Liver (tissue), 9 donors: ENCODE results near the gene SIX1. TPM values are rescaled to one million over a fixed set of nuclear protein-coding genes. Genes with fewer than 3 reads are reported as not detected.
A peak's percentile ranks its signal among the peaks of the same experiment; 100 is the strongest.

Experiments used
- DNase-seq: peaks from one replicate; pipeline ENCODE4 v3.0.0-alpha.2; 2017; ENCODE audit warnings: low spot score
- H3K27ac ChIP-seq, 2 donors: one replicate each; pipeline ENCODE4 v1.7.0; 2013; ENCODE audit warnings: inconsistent platforms in 2 of 2, low read length in 2 of 2, control low read depth in 1 of 2, low read depth in 1 of 2, mild to moderate bottlenecking in 1 of 2
- H3K27me3 ChIP-seq, 4 donors: one replicate each; pipeline versions ENCODE4 v1.6.1 to v1.7.0; 2013; ENCODE audit warnings: low read length in 3 of 4, inconsistent platforms in 1 of 4, mild to moderate bottlenecking in 1 of 4, moderate library complexity in 1 of 4; ENCODE audit not compliant: control insufficient read depth in 4 of 4, insufficient read depth in 4 of 4
- H3K36me3 ChIP-seq, 4 donors: one replicate each; pipeline versions ENCODE4 v1.6.1 to v1.7.0; 2013; ENCODE audit warnings: low read length in 3 of 4, mild to moderate bottlenecking in 3 of 4, low read depth in 1 of 4, moderate library complexity in 1 of 4; ENCODE audit not compliant: control insufficient read depth in 4 of 4, insufficient read depth in 3 of 4
- H3K4me1 ChIP-seq, 4 donors: one replicate each; pipeline versions ENCODE4 v1.6.1 to v1.7.0; 2013; ENCODE audit warnings: low read length in 3 of 4, mild to moderate bottlenecking in 3 of 4, moderate library complexity in 1 of 4; ENCODE audit not compliant: control insufficient read depth in 4 of 4, insufficient read depth in 4 of 4
- H3K4me3 ChIP-seq, 3 donors: one replicate each; pipeline versions ENCODE4 v1.6.1 to v1.7.0; 2013; ENCODE audit warnings: low read length in 3 of 3, control low read depth in 1 of 3, low read depth in 1 of 3, mild to moderate bottlenecking in 1 of 3
- H3K9ac ChIP-seq, 2 donors: one replicate each; pipeline ENCODE4 v1.7.0; 2013; ENCODE audit warnings: low read length in 2 of 2, mild to moderate bottlenecking in 2 of 2, moderate library complexity in 2 of 2, control low read depth in 1 of 2, low read depth in 1 of 2
- H3K9me3 ChIP-seq, 4 donors: one replicate each; pipeline versions ENCODE4 v1.6.1 to v1.7.0; 2013; ENCODE audit warnings: low read length in 3 of 4; ENCODE audit not compliant: control insufficient read depth in 4 of 4
- EGR1 ChIP-seq, 2 donors: IDR thresholded peaks; 2 replicates each; pipeline ENCODE4 v1.6.1; 2016 to 2018; ENCODE audit warnings: antibody characterized with exemption in 2 of 2, low read depth in 2 of 2
- FOXA1 ChIP-seq: IDR thresholded peaks from 2 replicates; pipeline ENCODE4 v1.6.1; 2016; ENCODE audit warnings: antibody characterized with exemption
- FOXA2 ChIP-seq: IDR thresholded peaks from 2 replicates; pipeline ENCODE4 v1.6.1; 2016; ENCODE audit warnings: antibody characterized with exemption
- GABPA ChIP-seq, 2 donors: IDR thresholded peaks in 1 of 2; conservative IDR thresholded peaks in 1 of 2; 2 replicates each; pipeline ENCODE4 v1.6.1; 2016; ENCODE audit warnings: antibody characterized with exemption in 2 of 2, mild to moderate bottlenecking in 1 of 2, moderate library complexity in 1 of 2
- HNF4A ChIP-seq, 2 donors: conservative IDR thresholded peaks; 2 replicates each; pipeline ENCODE4 v1.6.1; 2016; ENCODE audit warnings: antibody characterized with exemption in 2 of 2, mild to moderate bottlenecking in 2 of 2
- HNF4G ChIP-seq: IDR thresholded peaks from 2 replicates; pipeline ENCODE4 v1.6.1; 2016; ENCODE audit warnings: antibody characterized with exemption
- JUND ChIP-seq, 2 donors: IDR thresholded peaks; 2 replicates each; pipeline ENCODE4 v1.6.1; 2016; ENCODE audit warnings: antibody characterized with exemption in 2 of 2
- NR2F2 ChIP-seq: IDR thresholded peaks from 2 replicates; pipeline ENCODE4 v1.6.1; 2016; ENCODE audit warnings: antibody characterized with exemption
- RAD21 ChIP-seq, 2 donors: IDR thresholded peaks; 2 replicates each; pipeline ENCODE4 v1.6.1; 2016; ENCODE audit warnings: antibody characterized with exemption in 2 of 2, mild to moderate bottlenecking in 2 of 2
- RXRA ChIP-seq, 2 donors: IDR thresholded peaks; 2 replicates each; pipeline ENCODE4 v1.6.1; 2017 to 2018; ENCODE audit warnings: antibody characterized with exemption in 2 of 2, mild to moderate bottlenecking in 1 of 2
- YY1 ChIP-seq: IDR thresholded peaks from 2 replicates; pipeline ENCODE4 v1.6.1; 2016; ENCODE audit warnings: antibody characterized with exemption, mild to moderate bottlenecking
- WGBS: extraction: QIAGEN DNeasy Blood & Tissue Kit; methylation state at CpG from one replicate; pipeline ENCODE4 v1.1.7; 2013; 5-methylcytosine and 5-hydroxymethylcytosine counted together
- polyA plus RNA-seq, 2 donors: library from polyadenylated mRNA; stranded (reverse) in 1 of 2; unstranded in 1 of 2; fragments of 200-250 nt in 1 of 2; fragments of >200 nt in 1 of 2; fragmentation: Nextera tagmentation in 1 of 2; extraction: Ambion mirVana in 1 of 2; gene quantifications; one replicate each; pipeline versions ENCODE4 v1.2.1 to v1.2.3, GENCODE V29; 2013 to 2015
- total RNA-seq, 2 donors: library from RNA; depleted of rRNA; stranded (reverse); fragments of >200 nt; gene quantifications; one replicate each; pipeline ENCODE4 v1.2.3, GENCODE V29; 2014
- TF ChIP-seq, protein P1 (sequence below): IDR thresholded peaks from 2 replicates; pipeline ENCODE4 v1.6.1; 2016; ENCODE audit warnings: antibody characterized with exemption
- TF ChIP-seq, protein P2 (sequence below): IDR thresholded peaks from 2 replicates; pipeline ENCODE4 v1.6.1; 2016; ENCODE audit warnings: antibody characterized with exemption
- TF ChIP-seq, protein P3 (sequence below): IDR thresholded peaks from 2 replicates; pipeline ENCODE4 v1.6.1; 2016; ENCODE audit warnings: antibody characterized with exemption, mild to moderate bottlenecking
- TF ChIP-seq, protein P4 (sequence below): IDR thresholded peaks from 2 replicates; pipeline ENCODE4 v1.6.1; 2016; ENCODE audit warnings: antibody characterized with exemption
- TF ChIP-seq, protein P5 (sequence below): fragments of 150-350 bp; IDR thresholded peaks from 2 replicates; pipeline ENCODE4 v1.5.1; 2017; ENCODE audit warnings: improper control_type of control experiment, low read depth, low read length; ENCODE audit not compliant: missing input control
- donor health status: healthy.
- donor health status: healthy.
- donor health status: healthy.
- donor health status: healthy.
- donor health status: healthy.

The SIX1 gene
- total and polyA plus RNA-seq, 4 donors: not detected

DNA sequence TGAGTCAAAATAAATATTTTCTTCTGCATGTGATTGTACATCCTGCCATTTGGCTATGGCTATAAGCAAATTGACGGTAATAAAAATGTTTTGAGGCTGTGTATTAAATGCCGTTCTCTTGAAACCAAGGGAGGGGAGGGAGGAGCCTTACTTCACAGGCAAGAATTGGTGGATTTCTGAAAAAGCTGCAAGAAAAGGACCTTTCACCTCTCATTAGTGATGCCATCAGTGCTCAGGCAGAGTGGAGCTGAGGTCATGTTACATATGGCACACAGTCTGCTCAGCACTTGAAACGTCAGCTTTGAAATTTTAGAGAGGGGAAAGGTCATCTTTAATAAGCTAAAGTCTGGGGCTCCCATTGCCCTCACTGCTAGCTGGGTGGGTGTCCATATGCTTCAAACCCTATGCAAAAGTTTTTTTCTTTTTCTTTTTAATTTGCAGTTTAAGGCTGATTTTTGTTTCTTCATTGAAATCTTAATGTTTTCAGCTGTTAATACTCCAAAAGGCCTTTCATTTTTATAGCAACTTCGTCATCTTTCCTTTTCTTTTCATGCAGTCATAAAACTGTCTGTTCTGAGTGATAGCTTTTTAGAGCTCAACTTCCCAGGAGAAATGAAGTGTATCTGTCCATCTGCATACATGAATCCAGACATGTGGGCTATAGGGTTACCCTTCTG, 9.8 kb upstream of the SIX1 start:
- H3K4me3 ChIP-seq: no peak overlapping the region
- 61% methylated on average over 4 of the region's 4 CpGs for WGBS
- H3K27ac ChIP-seq: no peak overlapping the region
- H3K36me3 ChIP-seq: no peaks in the 10 kb centered on the region
- H3K9me3 ChIP-seq: no peaks in the 10 kb centered on the region
- no peak for DNase-seq
- no peak overlapping the region for H3K9ac ChIP-seq
- TF ChIP-seq NR2F2 (no peak), JUND (IDR thresholded peaks at IDR 0.05) (no peak), HNF4A (conservative IDR thresholded peaks at IDR 0.05) (no peak), RXRA (IDR thresholded peaks at IDR 0.05) (no peak)
- TF ChIP-seq, protein P1, sequence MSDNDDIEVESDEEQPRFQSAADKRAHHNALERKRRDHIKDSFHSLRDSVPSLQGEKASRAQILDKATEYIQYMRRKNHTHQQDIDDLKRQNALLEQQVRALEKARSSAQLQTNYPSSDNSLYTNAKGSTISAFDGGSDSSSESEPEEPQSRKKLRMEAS: no peak
- peaks cover 4 to 10% (median 9%) of the 10 kb centered on the region in 4 donors for H3K4me1 ChIP-seq
- peaks cover 0 to 8% (median 4%) of the 10 kb centered on the region in 4 donors for H3K27me3 ChIP-seq

DNA sequence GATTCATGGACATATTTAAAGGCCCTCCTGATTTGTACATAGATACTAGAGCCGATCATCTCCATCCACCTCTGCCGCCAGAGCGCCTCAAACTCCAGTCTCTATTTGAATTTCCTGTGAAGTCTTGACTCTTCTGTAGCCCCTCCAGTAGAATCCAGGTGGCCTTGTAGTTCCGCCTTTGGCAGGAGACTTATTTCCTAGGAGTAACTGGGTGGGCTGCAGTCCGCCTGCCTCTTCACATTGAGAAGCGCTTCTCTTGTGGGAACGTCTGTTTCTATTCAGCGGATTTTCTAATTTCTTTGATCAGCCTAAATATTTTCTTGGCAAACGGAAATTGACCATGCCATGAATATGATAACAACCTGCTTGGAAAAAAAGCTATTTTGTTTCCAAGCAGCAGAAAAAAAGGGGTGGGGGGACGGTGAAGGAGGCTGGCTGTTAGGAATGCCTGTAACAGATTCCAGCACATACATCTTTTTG, 9.0 kb upstream of the SIX1 start:
- 64% methylated on average over 10 of the region's 10 CpGs for WGBS
- Histone ChIP-seq H3K4me1 (peaks cover 5 to 12% (median 9%) of the 10 kb centered on the region in 4 donors), H3K4me3 (no peak overlapping the region)

DNA sequence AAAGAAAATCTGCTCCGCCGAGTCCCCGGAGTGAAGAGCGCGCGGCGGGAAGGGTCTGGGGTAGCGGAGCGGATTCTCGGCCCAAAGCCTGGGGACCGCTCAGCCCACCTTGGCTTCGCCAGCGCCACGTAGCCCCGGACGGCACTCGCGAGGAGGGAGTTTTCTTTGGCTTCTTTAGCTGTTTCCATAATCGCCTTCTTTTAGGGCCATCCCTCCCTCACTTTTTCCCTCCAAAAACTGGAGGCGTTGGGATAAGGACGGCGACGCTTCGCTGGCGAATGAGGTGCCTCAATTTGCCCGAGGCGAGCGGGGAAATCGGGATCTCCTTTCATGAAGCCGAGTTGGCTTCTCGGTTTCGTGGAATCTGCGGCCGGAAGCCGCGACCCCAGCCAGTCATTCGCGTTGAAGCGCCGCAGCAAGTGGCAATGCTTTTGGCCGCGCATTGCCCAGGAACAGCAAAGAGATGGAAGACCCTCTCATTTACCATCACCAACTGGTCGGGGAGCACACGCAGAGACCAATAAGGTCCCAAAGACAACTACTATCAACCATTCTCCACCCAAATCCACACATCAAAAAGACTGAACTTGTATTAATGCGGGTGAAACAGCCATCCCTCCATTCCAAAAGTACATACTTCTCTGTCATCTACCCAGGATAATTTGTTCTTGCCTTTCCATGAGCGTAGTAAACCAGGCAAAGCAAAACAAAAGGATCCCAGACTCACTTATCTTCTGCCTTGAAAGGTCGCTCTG, 8.4 kb upstream of the SIX1 start:
- Histone ChIP-seq H3K9ac (peak overlapping the region; percentile 20 to 39), H3K36me3 (no peaks in the 10 kb centered on the region), H3K4me1 (peaks cover 6 to 15% (median 9%) of the 10 kb centered on the region in 4 donors), H3K27ac (no peak overlapping the region), H3K27me3 (peaks cover 4 to 17% (median 10%) of the 10 kb centered on the region in 4 donors), H3K9me3 (no peaks in the 10 kb centered on the region), H3K4me3 (peak overlapping the region; percentile 66 to 90 (median 85))
- no peak for DNase-seq
- 5% methylated on average over 47 of the region's 47 CpGs for WGBS
- TF ChIP-seq, protein P2, sequence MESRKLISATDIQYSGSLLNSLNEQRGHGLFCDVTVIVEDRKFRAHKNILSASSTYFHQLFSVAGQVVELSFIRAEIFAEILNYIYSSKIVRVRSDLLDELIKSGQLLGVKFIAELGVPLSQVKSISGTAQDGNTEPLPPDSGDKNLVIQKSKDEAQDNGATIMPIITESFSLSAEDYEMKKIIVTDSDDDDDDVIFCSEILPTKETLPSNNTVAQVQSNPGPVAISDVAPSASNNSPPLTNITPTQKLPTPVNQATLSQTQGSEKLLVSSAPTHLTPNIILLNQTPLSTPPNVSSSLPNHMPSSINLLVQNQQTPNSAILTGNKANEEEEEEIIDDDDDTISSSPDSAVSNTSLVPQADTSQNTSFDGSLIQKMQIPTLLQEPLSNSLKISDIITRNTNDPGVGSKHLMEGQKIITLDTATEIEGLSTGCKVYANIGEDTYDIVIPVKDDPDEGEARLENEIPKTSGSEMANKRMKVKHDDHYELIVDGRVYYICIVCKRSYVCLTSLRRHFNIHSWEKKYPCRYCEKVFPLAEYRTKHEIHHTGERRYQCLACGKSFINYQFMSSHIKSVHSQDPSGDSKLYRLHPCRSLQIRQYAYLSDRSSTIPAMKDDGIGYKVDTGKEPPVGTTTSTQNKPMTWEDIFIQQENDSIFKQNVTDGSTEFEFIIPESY: no peak
- TF ChIP-seq EGR1 (IDR thresholded peaks at IDR 0.05; ENCODE audit: low read depth in 2 of 2) (no peak), RAD21 (IDR thresholded peaks at IDR 0.05) (no peak), RXRA (IDR thresholded peaks at IDR 0.05) (no peak), HNF4G (no peak), YY1 (no peak), FOXA2 (no peak), JUND (IDR thresholded peaks at IDR 0.05) (no peak), NR2F2 (no peak), FOXA1 (no peak), GABPA (IDR thresholded peaks at IDR 0.05 in 1 of 2, conservative IDR thresholded peaks at IDR 0.05 in 1 of 2) (no peak)
- TF ChIP-seq, protein P1: no peak
- TF ChIP-seq, protein P3, sequence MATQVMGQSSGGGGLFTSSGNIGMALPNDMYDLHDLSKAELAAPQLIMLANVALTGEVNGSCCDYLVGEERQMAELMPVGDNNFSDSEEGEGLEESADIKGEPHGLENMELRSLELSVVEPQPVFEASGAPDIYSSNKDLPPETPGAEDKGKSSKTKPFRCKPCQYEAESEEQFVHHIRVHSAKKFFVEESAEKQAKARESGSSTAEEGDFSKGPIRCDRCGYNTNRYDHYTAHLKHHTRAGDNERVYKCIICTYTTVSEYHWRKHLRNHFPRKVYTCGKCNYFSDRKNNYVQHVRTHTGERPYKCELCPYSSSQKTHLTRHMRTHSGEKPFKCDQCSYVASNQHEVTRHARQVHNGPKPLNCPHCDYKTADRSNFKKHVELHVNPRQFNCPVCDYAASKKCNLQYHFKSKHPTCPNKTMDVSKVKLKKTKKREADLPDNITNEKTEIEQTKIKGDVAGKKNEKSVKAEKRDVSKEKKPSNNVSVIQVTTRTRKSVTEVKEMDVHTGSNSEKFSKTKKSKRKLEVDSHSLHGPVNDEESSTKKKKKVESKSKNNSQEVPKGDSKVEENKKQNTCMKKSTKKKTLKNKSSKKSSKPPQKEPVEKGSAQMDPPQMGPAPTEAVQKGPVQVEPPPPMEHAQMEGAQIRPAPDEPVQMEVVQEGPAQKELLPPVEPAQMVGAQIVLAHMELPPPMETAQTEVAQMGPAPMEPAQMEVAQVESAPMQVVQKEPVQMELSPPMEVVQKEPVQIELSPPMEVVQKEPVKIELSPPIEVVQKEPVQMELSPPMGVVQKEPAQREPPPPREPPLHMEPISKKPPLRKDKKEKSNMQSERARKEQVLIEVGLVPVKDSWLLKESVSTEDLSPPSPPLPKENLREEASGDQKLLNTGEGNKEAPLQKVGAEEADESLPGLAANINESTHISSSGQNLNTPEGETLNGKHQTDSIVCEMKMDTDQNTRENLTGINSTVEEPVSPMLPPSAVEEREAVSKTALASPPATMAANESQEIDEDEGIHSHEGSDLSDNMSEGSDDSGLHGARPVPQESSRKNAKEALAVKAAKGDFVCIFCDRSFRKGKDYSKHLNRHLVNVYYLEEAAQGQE: no peak
- TF ChIP-seq, protein P4, sequence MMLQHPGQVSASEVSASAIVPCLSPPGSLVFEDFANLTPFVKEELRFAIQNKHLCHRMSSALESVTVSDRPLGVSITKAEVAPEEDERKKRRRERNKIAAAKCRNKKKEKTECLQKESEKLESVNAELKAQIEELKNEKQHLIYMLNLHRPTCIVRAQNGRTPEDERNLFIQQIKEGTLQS: no peak
- TF ChIP-seq, protein P5, sequence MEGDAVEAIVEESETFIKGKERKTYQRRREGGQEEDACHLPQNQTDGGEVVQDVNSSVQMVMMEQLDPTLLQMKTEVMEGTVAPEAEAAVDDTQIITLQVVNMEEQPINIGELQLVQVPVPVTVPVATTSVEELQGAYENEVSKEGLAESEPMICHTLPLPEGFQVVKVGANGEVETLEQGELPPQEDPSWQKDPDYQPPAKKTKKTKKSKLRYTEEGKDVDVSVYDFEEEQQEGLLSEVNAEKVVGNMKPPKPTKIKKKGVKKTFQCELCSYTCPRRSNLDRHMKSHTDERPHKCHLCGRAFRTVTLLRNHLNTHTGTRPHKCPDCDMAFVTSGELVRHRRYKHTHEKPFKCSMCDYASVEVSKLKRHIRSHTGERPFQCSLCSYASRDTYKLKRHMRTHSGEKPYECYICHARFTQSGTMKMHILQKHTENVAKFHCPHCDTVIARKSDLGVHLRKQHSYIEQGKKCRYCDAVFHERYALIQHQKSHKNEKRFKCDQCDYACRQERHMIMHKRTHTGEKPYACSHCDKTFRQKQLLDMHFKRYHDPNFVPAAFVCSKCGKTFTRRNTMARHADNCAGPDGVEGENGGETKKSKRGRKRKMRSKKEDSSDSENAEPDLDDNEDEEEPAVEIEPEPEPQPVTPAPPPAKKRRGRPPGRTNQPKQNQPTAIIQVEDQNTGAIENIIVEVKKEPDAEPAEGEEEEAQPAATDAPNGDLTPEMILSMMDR: no peak

More for the DNA sequence above, 9.0 kb upstream of the SIX1 start:
- Histone ChIP-seq H3K9ac (no peak overlapping the region), H3K27ac (no peak overlapping the region), H3K27me3 (peaks cover 4 to 16% (median 6%) of the 10 kb centered on the region in 4 donors), H3K9me3 (no peaks in the 10 kb centered on the region), H3K36me3 (no peaks in the 10 kb centered on the region)
- TF ChIP-seq, protein P1: no peak
- no peak for TF ChIP-seq HNF4G
- no peak for TF ChIP-seq EGR1 (IDR thresholded peaks at IDR 0.05; ENCODE audit: low read depth in 2 of 2)
- TF ChIP-seq GABPA (IDR thresholded peaks at IDR 0.05 in 1 of 2, conservative IDR thresholded peaks at IDR 0.05 in 1 of 2): no peak
- DNase-seq: no peak
